Measurements from ENCODE around the gene C2orf69. TPM values are rescaled to one million over a fixed set of nuclear protein-coding genes. Genes with fewer than 3 reads are reported as not detected.

The C2orf69 gene
- total RNA-seq, 1 donor from 2014 or later: 8.0 TPM

GRCh38 chr2:199928226-199928625 is 17.1 kb downstream of the C2orf69 start:
- H3K4me1 ChIP-seq: no peaks in the 10 kb centered on the region
- no peak for TF ChIP-seq CTCF (IDR thresholded peaks at IDR 0.05; ENCODE audit: borderline replicate concordance)
- H3K27ac ChIP-seq (replicated peaks): no peak overlapping the region
- intact Hi-C loops (cut with micrococcal nuclease): no loop called here
- H3K27me3 ChIP-seq (ENCODE audit: low read depth): no peaks in the 10 kb centered on the region
- no peaks in the 10 kb centered on the region for H3K9me3 ChIP-seq (replicated peaks)
- H3K4me3 ChIP-seq: no peak overlapping the region
- H3K36me3 ChIP-seq: peaks cover 41% of the 10 kb centered on the region
- no peak for DNase-seq

GRCh38 chr2:199928626-199929025 is 17.5 kb downstream of the C2orf69 start:
- no peak for TF ChIP-seq CTCF (IDR thresholded peaks at IDR 0.05; ENCODE audit: borderline replicate concordance)
- H3K4me1 ChIP-seq: no peaks in the 10 kb centered on the region
- H3K27ac ChIP-seq (replicated peaks): no peak overlapping the region
- intact Hi-C loops (cut with micrococcal nuclease): no loop called here
- no peaks in the 10 kb centered on the region for H3K27me3 ChIP-seq (ENCODE audit: low read depth)
- no peak for DNase-seq
- peaks cover 42% of the 10 kb centered on the region for H3K36me3 ChIP-seq
- no peak overlapping the region for H3K4me3 ChIP-seq
- no peaks in the 10 kb centered on the region for H3K9me3 ChIP-seq (replicated peaks)

- no peak for TF ChIP-seq CTCF (IDR thresholded peaks at IDR 0.05; ENCODE audit: borderline replicate concordance)
- H3K36me3 ChIP-seq: peaks cover 42% of the 10 kb centered on the region
- intact Hi-C loops (cut with micrococcal nuclease): no loop called here
Measured at GRCh38 chr2:199929262-199929661, 18.2 kb downstream of the C2orf69 start.

GRCh38 chr2:199932312-199932855 is 21.3 kb downstream of the C2orf69 start:
- H3K4me3 ChIP-seq: no peak overlapping the region
- peaks cover 42% of the 10 kb centered on the region for H3K36me3 ChIP-seq
- peaks cover 3% of the 10 kb centered on the region for H3K4me1 ChIP-seq
- H3K27ac ChIP-seq (replicated peaks): no peak overlapping the region
- DNase-seq: no peak
- H3K27me3 ChIP-seq (ENCODE audit: low read depth): no peaks in the 10 kb centered on the region
- intact Hi-C loops (cut with micrococcal nuclease): no loop called here
- no peaks in the 10 kb centered on the region for H3K9me3 ChIP-seq (replicated peaks)
- TF ChIP-seq CTCF (IDR thresholded peaks at IDR 0.05; ENCODE audit: borderline replicate concordance): no peak

More at GRCh38 chr2:199929262-199929661, 18.2 kb downstream of the C2orf69 start:
- no peaks in the 10 kb centered on the region for H3K4me1 ChIP-seq
- H3K4me3 ChIP-seq: no peak overlapping the region
- no peak for DNase-seq
- no peak overlapping the region for H3K27ac ChIP-seq (replicated peaks)
- no peaks in the 10 kb centered on the region for H3K27me3 ChIP-seq (ENCODE audit: low read depth)
- H3K9me3 ChIP-seq (replicated peaks): no peaks in the 10 kb centered on the region

GRCh38 chr2:199933466-199933865 is 22.4 kb downstream of the C2orf69 start:
- Histone ChIP-seq H3K27ac (replicated peaks) (no peak overlapping the region), H3K36me3 (peaks cover 52% of the 10 kb centered on the region), H3K9me3 (replicated peaks) (no peaks in the 10 kb centered on the region), H3K27me3 (ENCODE audit: low read depth) (no peaks in the 10 kb centered on the region), H3K4me3 (no peak overlapping the region), H3K4me1 (peaks cover 3% of the 10 kb centered on the region)
- no peak for DNase-seq
- TF ChIP-seq CTCF (IDR thresholded peaks at IDR 0.05; ENCODE audit: borderline replicate concordance): no peak
- intact Hi-C loops (cut with micrococcal nuclease): no loop called here

All from left ventricle myocardium inferior (tissue), 1 donor.